Sigmoid colon (tissue), 7 donors: ENCODE data around the gene SLC35A1. TPM values are rescaled to one million over a fixed set of nuclear protein-coding genes. Genes with fewer than 3 reads are reported as not detected.

Experiments
- DNase-seq: peaks from one replicate; pipeline ENCODE4 v3.0.0-alpha.2; 2019
- H3K27ac ChIP-seq, 4 donors: fragments of 200-600 bp; sonication (generic); one replicate each; pipeline ENCODE4 v1.5.1; 2016 to 2019; ENCODE audit warnings: mild to moderate bottlenecking in 1 of 4
- H3K27me3 ChIP-seq, 3 donors: fragments of 200-600 bp; sonication (generic); one replicate each; pipeline ENCODE4 v1.5.1; 2019; ENCODE audit warnings: mild to moderate bottlenecking in 1 of 3
- H3K36me3 ChIP-seq, 4 donors: fragments of 200-600 bp; sonication (generic); one replicate each; pipeline ENCODE4 v1.5.1; 2016 to 2019
- H3K4me1 ChIP-seq, 4 donors: fragments of 200-600 bp; sonication (generic); one replicate each; pipeline ENCODE4 v1.5.1; 2017 to 2019
- H3K4me3 ChIP-seq, 4 donors: fragments of 200-600 bp; sonication (generic); one replicate each; pipeline ENCODE4 v1.5.1; 2017 to 2019; ENCODE audit warnings: mild to moderate bottlenecking in 2 of 4, moderate library complexity in 1 of 4
- H3K9me3 ChIP-seq, 4 donors: fragments of 200-600 bp in 3 of 4; sonication (generic) in 3 of 4; one replicate each; pipeline versions ENCODE4 v1.5.1 to v1.6.1; 2013 to 2019
- EP300 ChIP-seq, 4 donors: sonication (generic); formaldehyde crosslinking; IDR thresholded peaks; one replicate each; pipeline ENCODE4 v1.6.1; 2017; ENCODE audit warnings: antibody characterized with exemption in 4 of 4
- POLR2A ChIP-seq, 2 donors: fragments of 450-650 bp; IDR thresholded peaks; one replicate each; pipeline ENCODE4 v1.6.1; 2016; ENCODE audit warnings: antibody characterized with exemption in 2 of 2, mild to moderate bottlenecking in 2 of 2, moderate library complexity in 2 of 2
- POLR2AphosphoS5 ChIP-seq, 4 donors: sonication (generic); formaldehyde crosslinking; IDR thresholded peaks; one replicate each; pipeline ENCODE4 v1.6.1; 2017; ENCODE audit warnings: antibody characterized with exemption in 4 of 4
- WGBS, 2 donors: extraction: QIAGEN DNeasy Blood & Tissue Kit; methylation state at CpG; one replicate each; pipeline ENCODE4 v1.1.7; 2013; 5-methylcytosine and 5-hydroxymethylcytosine counted together
- intact Hi-C: fragments of 100-400 bp; cut with DNase I; formaldehyde crosslinking; loops from one replicate; pipeline ENCODE4 v1.15.1; 2023
- polyA plus RNA-seq, 3 donors: library from polyadenylated mRNA; stranded (reverse); fragments of 200-250 nt; gene quantifications; one replicate each; pipeline ENCODE4 v1.2.3, GENCODE V29; 2013
- total RNA-seq, 4 donors: library from RNA; depleted of rRNA; stranded (reverse); fragments of >200 nt; gene quantifications; one replicate each; pipeline ENCODE4 v1.1.0, GENCODE V29; 2016
- TF ChIP-seq, protein P1 (sequence below), 4 experiments: fragments of 450-650 bp in 3 of 4; fragments of 200-600 bp in 1 of 4; IDR thresholded peaks; one replicate each; pipeline ENCODE4 v1.5.1; 2016 to 2019; ENCODE audit warnings: antibody characterized with exemption in 4 of 4, mild to moderate bottlenecking in 3 of 4, moderate library complexity in 2 of 4
- donor health status: healthy with polysubstance abuse.
- donor health status: Bipolar disorder and iron deficiency.
- donor health status: healthy.

SLC35A1 gene
- total and polyA plus RNA-seq, 7 donors, result 14.6 to 22.5 (median 17.7) TPM

DNA sequence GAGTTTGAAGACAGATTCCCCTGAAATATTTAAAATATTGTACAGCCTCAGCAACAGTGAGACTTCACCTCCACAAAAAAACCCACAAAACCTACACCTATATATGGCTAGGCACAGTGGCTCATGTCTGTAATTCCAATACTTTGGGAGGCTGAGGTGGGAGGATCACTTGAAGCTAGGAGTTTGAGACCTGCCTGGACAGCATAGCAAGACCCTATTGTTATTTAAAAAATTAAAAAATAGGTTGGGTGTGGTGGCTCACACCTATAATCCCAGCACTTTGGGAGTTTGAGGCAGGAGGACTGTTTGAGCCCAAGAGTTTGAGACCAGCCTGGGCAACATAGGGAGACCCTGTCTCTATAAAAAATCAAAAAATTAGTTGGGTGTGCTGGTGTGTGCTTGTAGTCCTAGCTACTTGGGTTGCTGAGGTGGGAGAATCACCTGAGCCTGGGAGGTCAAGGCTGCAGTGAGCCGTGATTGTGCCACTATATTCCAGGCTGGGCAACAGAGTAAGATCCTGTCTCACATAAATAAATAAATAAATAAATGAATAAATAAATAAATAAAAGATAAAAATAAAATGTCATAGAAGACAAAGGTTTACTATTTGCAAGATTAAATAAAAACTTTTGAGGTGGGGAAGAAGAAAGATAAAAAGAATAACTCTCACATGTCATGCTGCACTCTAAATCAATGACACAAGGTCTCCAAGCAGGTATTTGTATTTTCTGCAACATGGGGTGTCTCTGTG lies 65.9 kb downstream of the SLC35A1 start:
- no peak overlapping the region for H3K4me3 ChIP-seq
- H3K27me3 ChIP-seq, result no peaks in the 10 kb centered on the region
- DNase-seq, result no peak
- 98 to 100% methylated on average over 1 of the region's 1 CpG for WGBS, 2 donors
- intact Hi-C loops, result no loop called here
- H3K9me3 ChIP-seq, result no peaks in the 10 kb centered on the region
- no peak overlapping the region for H3K27ac ChIP-seq
- no peaks in the 10 kb centered on the region for H3K4me1 ChIP-seq
- no peak for TF ChIP-seq EP300 (IDR thresholded peaks at IDR 0.05)
- TF ChIP-seq POLR2A (IDR thresholded peaks at IDR 0.05), result no peak
- TF ChIP-seq POLR2AphosphoS5 (IDR thresholded peaks at IDR 0.05), result no peak
- TF ChIP-seq, protein P1, sequence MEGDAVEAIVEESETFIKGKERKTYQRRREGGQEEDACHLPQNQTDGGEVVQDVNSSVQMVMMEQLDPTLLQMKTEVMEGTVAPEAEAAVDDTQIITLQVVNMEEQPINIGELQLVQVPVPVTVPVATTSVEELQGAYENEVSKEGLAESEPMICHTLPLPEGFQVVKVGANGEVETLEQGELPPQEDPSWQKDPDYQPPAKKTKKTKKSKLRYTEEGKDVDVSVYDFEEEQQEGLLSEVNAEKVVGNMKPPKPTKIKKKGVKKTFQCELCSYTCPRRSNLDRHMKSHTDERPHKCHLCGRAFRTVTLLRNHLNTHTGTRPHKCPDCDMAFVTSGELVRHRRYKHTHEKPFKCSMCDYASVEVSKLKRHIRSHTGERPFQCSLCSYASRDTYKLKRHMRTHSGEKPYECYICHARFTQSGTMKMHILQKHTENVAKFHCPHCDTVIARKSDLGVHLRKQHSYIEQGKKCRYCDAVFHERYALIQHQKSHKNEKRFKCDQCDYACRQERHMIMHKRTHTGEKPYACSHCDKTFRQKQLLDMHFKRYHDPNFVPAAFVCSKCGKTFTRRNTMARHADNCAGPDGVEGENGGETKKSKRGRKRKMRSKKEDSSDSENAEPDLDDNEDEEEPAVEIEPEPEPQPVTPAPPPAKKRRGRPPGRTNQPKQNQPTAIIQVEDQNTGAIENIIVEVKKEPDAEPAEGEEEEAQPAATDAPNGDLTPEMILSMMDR (IDR thresholded peaks at IDR 0.05), result no peak
- H3K36me3 ChIP-seq, result peaks cover 0 to 40% (median 8%) of the 10 kb centered on the region in 4 donors

DNA sequence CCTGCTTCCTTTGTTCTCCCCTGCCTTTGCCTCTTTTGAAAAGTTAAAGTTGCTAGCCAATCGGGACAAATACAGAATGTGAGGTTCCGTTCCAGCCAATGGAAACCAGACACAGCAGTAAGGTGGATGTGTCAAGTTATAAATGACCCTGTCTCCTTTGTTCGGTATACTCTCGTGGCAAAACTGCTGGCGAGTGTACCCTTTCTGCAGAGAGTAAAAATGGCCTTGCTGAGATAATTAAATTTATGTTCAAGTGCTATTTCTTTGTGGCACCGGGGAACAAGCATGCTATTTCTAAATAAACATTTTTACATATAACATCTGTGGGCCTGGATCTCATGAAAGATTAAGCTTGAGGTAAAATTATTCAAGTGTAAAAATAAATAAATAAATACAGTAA lies 66.8 kb downstream of the SLC35A1 start:
- TF ChIP-seq POLR2A (IDR thresholded peaks at IDR 0.05) (no peak), POLR2AphosphoS5 (IDR thresholded peaks at IDR 0.05) (no peak), EP300 (IDR thresholded peaks at IDR 0.05) (no peak)
- TF ChIP-seq, protein P1 (IDR thresholded peaks at IDR 0.05), result no peak
- H3K36me3 ChIP-seq, result peaks cover 0 to 41% (median 7%) of the 10 kb centered on the region in 4 donors
- no peaks in the 10 kb centered on the region for H3K27me3 ChIP-seq
- no peak overlapping the region for H3K27ac ChIP-seq
- no peak overlapping the region for H3K4me3 ChIP-seq
- no peaks in the 10 kb centered on the region for H3K9me3 ChIP-seq
- no peaks in the 10 kb centered on the region for H3K4me1 ChIP-seq
- 97 to 98% methylated on average over 6 of the region's 6 CpGs for WGBS, 2 donors
- DNase-seq, result no peak
- intact Hi-C loops, result no loop called here

DNA sequence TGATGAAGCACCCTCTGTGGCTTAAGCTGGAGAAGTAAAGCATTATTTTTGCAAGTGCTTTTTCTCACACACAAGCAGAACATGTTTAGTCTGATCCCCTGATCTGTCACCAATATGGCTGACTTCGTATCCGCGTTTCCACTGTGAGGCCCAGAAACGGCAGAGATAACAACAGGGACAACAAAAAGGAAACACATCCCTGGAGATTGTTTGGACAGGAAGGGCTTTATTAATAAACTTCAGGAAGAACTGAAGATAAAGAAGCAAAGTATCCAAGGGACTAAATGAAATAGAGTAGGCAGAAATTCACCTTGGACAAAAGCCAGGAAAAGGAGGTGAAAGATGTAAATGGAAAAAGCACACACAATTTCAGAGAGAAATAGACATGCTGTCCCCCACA lies 67.8 kb downstream of the SLC35A1 start:
- Histone ChIP-seq H3K9me3 (no peaks in the 10 kb centered on the region), H3K27ac (no peak overlapping the region), H3K4me1 (no peaks in the 10 kb centered on the region), H3K27me3 (no peaks in the 10 kb centered on the region), H3K36me3 (peaks cover 0 to 46% (median 5%) of the 10 kb centered on the region in 4 donors), H3K4me3 (no peak overlapping the region)
- WGBS, 2 donors, result 92 to 95% methylated on average over 4 of the region's 4 CpGs
- no peak for DNase-seq
- intact Hi-C loops, result no loop called here
- TF ChIP-seq POLR2AphosphoS5 (IDR thresholded peaks at IDR 0.05) (no peak), EP300 (IDR thresholded peaks at IDR 0.05) (no peak), POLR2A (IDR thresholded peaks at IDR 0.05) (no peak)
- TF ChIP-seq, protein P1 (IDR thresholded peaks at IDR 0.05), result no peak

DNA sequence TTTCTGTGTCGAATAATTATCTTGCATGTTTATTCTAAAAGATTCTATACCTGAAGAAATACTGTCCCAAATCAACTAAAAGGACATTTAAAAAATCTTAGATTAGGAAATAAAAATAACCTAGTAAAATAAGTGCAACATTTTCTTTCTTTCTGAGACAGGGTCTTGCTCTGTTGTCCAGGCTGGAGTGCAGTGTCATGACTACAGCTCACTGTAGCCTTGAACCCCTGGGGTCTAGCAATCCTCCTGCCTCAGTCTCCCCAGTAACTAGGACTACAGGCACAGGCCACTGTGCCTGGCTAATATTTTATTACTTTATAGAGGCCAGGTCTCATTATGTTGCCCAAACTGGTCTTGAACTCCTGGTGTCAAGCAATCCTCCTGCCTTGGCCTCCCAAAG lies 68.3 kb downstream of the SLC35A1 start:
- intact Hi-C loops, result no loop called here
- Histone ChIP-seq H3K9me3 (no peaks in the 10 kb centered on the region), H3K4me1 (no peaks in the 10 kb centered on the region), H3K27me3 (no peaks in the 10 kb centered on the region), H3K27ac (no peak overlapping the region), H3K4me3 (no peak overlapping the region), H3K36me3 (peaks cover 0 to 46% (median 5%) of the 10 kb centered on the region in 4 donors)
- WGBS, 2 donors, result 100% methylated on average over 1 of the region's 1 CpG
- no peak for DNase-seq
- TF ChIP-seq, protein P1 (IDR thresholded peaks at IDR 0.05), result no peak
- TF ChIP-seq EP300 (IDR thresholded peaks at IDR 0.05), result no peak
- no peak for TF ChIP-seq POLR2AphosphoS5 (IDR thresholded peaks at IDR 0.05)
